IPS-18c (cell line): ENCODE measurements around the gene CCDC51.
"Not testable (repeated sequence)": the region's sequence is repeated elsewhere in the genome, so short reads cannot be mapped to it uniquely, and the experiment has no call there.

ENCODE experiments used
- H3K4me3 ChIP-seq: 2 replicates; pipeline ENCODE4 v1.7.0; 2013; ENCODE audit warnings: low read depth, mild to moderate bottlenecking, low read length, moderate library complexity; ENCODE audit not compliant: insufficient read depth
- H3K9me3 ChIP-seq: one replicate; pipeline ENCODE4 v1.6.1; 2013; ENCODE audit warnings: mild to moderate bottlenecking, low read length, moderate library complexity; ENCODE audit not compliant: control insufficient read depth, insufficient read depth

The CCDC51 gene, protein sequence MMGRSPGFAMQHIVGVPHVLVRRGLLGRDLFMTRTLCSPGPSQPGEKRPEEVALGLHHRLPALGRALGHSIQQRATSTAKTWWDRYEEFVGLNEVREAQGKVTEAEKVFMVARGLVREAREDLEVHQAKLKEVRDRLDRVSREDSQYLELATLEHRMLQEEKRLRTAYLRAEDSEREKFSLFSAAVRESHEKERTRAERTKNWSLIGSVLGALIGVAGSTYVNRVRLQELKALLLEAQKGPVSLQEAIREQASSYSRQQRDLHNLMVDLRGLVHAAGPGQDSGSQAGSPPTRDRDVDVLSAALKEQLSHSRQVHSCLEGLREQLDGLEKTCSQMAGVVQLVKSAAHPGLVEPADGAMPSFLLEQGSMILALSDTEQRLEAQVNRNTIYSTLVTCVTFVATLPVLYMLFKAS

GRCh38 chr3:48439820-48440589 is at the start of gene CCDC51, which contains the start of gene TMA7:
TSS of gene CCDC51 (minus strand) at chr3:48440119. CDS start at chr3:48435128, 4,991 bp downstream.
TSS of gene TMA7 (plus strand) at chr3:48440257. CDS start at chr3:48440297, 40 bp downstream.
- Histone ChIP-seq H3K9me3 (no peaks in the 10 kb centered on the region), H3K4me3 (peak within 1 kb of the TSS; percentile 97)

GRCh38 chr3:48486952-48487351 is 47.0 kb upstream of the CCDC51 start:
- Histone ChIP-seq H3K4me3 (no peak overlapping the region), H3K9me3 (peaks cover 4% of the 10 kb centered on the region)

DNA sequence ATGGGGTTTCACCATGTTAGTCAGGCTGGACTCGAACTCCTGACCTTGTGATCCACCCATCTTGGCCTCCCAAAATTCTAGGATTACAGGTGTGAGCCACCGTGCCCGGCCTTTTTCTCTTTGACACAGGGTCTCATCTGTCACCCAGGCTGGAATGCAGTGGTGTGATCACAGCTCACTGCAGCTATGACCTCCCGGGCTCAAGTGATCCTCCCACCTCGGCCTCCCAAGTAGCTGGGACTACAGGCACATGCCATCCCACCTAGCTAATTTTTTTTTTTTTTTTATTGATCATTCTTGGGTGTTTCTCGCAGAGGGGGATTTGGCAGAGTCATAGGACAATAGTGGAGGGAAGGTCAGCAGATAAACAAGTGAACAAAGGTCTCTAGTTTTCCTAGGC is 42.9 kb upstream of the CCDC51 start:
- H3K9me3 ChIP-seq, H3K4me3 ChIP-seq: not testable (repeated sequence)

DNA sequence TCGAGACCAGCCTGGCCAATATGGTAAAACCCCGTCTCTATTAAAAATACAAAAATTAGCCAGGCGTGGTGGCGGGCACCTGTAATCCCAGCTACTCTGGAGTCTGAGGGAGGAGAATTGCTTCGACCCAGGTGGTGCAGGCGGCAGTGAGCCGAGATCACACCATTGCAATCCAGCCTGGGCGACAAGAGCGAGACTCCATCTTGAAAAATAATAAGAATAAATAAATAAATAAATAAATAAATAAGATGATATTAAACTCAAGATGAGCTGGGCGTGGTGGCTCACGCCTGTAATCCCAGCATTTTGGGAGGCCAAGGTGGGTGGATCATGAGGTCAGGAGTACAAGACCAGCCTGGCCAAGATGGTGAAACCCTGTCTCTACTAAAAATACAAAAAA is 41.0 kb upstream of the CCDC51 start:
- not testable (repeated sequence) for H3K9me3 ChIP-seq, H3K4me3 ChIP-seq

GRCh38 chr3:48478626-48479555 is 39.0 kb upstream of the CCDC51 start:
- Histone ChIP-seq H3K9me3 (no peaks in the 10 kb centered on the region), H3K4me3 (no peak overlapping the region)

GRCh38 chr3:48477959-48478520 is 38.1 kb upstream of the CCDC51 start:
- no peaks in the 10 kb centered on the region for H3K9me3 ChIP-seq
- H3K4me3 ChIP-seq = no peak overlapping the region

DNA sequence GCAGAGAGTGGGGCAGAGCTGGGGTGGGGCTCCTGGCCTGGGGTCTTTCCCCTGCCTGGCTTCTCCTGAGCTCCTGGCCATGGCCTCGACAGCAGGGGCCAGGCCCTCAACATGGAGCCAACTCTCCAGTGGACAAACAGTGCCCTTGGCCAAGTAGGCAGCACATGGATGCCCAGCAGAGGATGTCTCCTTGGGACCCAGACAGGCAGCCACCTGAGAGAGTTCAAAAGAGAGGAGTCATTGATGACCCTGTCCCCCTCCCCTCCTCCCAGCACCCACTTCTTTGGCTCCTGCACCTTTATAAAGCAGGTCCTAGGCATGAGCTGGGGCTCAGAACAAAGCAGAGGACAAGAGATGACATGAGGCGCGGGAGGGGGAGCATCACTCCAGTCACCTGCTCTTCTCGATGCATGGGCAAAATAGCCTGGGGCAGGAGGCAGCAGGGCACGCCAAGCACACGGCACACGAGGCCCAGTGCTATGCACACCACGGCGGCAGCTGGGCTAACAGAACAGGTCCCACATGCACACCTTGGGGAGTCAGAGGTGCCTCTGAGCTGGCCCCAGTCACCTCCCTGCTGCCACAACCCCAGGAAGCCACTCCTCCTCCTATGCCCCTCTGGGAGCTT is 36.6 kb upstream of the CCDC51 start:
- H3K9me3 ChIP-seq = no peaks in the 10 kb centered on the region
- H3K4me3 ChIP-seq = no peak overlapping the region

DNA sequence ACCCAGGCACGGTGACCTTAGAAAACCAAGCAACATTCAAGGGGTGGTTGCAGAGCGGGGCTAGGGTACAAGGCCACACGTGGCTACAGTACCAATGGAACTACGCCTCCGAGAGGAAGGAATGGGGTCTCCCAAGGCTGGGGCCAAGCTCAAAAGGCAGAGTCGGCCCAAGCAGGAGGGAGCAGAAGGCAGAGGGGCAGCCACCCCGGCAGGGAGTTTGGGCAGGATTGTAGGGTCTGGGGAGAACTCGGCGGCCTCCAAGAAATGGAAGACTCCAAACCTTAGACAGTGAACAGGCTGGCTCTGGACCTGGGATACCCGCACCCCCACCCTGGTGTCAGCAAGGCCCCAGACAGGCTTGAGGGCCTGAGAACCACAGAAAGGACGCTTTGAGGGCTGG is 35.3 kb upstream of the CCDC51 start:
- no peaks in the 10 kb centered on the region for H3K9me3 ChIP-seq

DNA sequence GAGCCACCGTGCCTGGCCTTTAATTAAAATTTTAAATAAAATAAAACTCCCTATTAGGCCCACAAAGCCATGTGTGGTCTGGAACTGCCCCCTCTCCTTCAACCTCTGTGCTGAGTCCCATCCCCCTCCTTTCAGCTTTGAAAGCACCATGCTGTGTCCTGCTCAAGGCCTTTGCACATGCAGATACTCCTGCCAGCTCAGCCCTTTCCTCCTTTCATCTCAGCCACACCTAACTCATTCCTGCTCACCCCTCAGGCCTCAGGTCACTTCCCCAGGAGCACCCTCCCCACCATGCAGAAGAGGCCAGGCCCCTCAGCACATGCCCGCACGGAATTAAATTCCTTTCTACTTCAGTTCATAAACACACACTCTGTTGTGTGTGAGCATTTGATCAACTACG is 34.7 kb upstream of the CCDC51 start:
- Histone ChIP-seq H3K9me3 (no peaks in the 10 kb centered on the region), H3K4me3 (0 out of 2 replicates have a peak overlapping the region, but pooled peaks have one; percentile 0)

More for the DNA sequence above, 35.3 kb upstream of the CCDC51 start:
- peak overlapping the region; percentile 0; the same call in 1 of the 2 replicates for H3K4me3 ChIP-seq

DNA sequence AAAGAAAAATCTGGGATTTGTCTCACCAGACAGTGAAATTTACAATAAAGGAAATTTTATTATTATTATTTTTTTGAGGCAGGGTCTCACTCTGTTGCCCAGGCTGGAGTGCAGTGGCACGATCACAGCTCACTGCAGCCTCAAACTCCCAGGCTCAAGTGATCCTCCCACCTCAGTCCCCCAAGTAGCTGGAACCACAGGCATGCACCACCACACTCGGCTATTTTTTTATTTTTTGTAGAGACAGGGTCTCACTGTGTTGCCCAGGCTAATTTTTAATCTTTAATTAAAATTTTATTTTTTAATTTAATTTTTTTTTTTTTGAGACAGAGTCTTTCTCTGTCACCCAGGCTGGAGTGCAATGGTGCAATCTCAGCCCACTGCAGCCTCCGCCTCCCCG is 34.1 kb upstream of the CCDC51 start:
- not testable (repeated sequence) for H3K9me3 ChIP-seq, H3K4me3 ChIP-seq

- Histone ChIP-seq H3K9me3 (no peaks in the 10 kb centered on the region), H3K4me3 (no peak overlapping the region)
Measured at GRCh38 chr3:48473617-48473952, 33.7 kb upstream of the CCDC51 start.

- Histone ChIP-seq H3K9me3 (no peaks in the 10 kb centered on the region), H3K4me3 (peak overlapping the region; percentile 79)
Measured at GRCh38 chr3:48472923-48473616, 33.2 kb upstream of the CCDC51 start.

DNA sequence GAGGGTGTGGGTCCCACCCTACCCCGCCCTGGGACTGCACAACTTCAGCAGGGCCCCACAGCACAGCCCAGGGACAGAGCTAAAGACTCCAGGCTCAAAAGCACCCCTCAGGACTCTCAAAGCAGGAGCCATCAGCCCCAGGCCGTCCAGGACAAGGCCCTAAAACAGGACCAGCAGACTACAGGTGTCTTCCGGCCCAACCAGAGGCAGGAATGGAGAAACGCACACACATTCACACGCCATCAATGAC is 32.7 kb upstream of the CCDC51 start:
- H3K9me3 ChIP-seq = no peaks in the 10 kb centered on the region
- H3K4me3 ChIP-seq = peak overlapping the region; percentile 79

GRCh38 chr3:48470286-48470685 is 30.4 kb upstream of the CCDC51 start:
- no peaks in the 10 kb centered on the region for H3K9me3 ChIP-seq
- H3K4me3 ChIP-seq = no peak overlapping the region

GRCh38 chr3:48469046-48469915 is 29.4 kb upstream of the CCDC51 start:
- H3K4me3 ChIP-seq = no peak overlapping the region
- H3K9me3 ChIP-seq = no peaks in the 10 kb centered on the region
